ENCODE data around the gene ADORA2A.

The ADORA2A gene

DNA sequence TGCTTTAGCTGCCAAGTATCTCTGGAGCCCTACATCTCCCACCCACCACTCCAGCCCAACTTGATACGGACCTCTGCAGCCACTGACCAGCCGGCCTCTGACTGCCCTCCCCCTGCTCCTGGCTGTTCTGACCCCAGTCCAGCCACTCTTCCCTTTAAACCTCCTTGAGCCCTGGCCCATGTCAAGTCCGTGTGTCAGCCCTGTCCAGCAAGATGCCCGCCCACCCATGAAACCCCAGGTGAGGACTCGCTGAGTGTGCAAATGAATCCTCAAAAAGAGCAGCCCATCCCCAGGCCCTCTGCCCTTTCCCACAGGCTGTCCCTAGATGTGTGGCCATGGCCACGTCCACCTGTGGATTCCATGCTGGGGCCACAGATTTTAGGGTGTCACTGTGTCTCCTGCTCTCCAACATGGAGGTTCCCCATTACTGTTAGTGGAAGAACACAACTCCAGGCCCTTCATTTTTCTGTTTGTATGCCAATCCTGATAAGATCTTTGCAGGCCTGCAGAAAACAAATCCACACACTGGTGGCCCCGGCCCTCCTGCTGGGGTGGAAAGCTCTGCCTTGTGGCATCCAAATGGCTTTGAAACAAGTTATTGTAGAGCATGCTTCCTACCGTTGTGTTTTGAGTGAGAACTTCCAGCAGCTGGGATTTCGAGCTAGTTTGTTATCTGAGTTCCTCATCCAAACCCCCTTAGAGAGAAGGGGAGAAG is 22.7 kb upstream of the ADORA2A start:
- no peak for DNase-seq

GRCh38 chr22:24405631-24406321 is 21.6 kb upstream of the ADORA2A start:
- DNase-seq, result no peak

- DNase-seq, result no peak
These were observed 20.8 kb upstream of the ADORA2A start for GRCh38 chr22:24406322-24407277.

DNA sequence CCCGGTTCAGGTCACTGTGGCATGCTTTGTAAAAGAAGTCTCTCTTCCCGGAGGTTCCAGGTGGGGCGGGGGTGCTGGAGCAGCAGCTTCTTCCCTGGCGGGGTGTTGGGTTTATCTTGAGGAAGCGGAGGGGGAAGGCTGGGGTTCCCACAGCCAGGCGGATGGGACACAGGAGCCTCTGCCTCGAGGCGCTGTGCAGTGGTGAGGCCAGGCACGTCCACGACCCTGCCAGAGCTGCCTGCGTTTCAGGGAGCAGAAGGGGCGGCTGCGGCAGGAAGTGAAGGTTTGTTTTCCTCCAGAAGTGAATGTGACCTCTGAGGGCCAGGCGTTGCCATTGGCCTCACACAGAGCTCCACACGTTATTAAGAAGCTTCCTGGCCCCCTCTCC is 20.1 kb upstream of the ADORA2A start:
- no peak for DNase-seq

- no peak for DNase-seq
These were observed 19.5 kb upstream of the ADORA2A start for GRCh38 chr22:24407884-24408283.

DNA sequence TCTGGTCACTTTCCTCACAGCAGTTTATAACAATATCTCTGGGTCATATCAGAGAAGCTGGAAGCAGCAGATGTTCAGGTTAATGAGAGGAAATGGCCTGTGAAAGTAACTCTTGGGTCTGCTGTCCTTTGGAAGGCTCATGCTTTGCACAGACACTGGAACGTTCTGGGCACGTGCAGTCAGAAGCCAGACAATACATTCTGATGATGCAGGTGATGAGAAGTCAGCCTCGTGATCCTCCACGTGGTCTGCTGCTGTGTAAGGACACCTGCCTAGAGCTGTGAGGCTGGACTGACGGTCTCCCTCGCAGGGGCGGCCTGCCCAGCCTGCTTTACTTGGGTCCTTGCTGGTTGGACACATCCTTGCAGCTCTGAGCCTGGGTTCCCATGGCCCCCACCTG is 18.8 kb upstream of the ADORA2A start:
- DNase-seq, result no peak

DNA sequence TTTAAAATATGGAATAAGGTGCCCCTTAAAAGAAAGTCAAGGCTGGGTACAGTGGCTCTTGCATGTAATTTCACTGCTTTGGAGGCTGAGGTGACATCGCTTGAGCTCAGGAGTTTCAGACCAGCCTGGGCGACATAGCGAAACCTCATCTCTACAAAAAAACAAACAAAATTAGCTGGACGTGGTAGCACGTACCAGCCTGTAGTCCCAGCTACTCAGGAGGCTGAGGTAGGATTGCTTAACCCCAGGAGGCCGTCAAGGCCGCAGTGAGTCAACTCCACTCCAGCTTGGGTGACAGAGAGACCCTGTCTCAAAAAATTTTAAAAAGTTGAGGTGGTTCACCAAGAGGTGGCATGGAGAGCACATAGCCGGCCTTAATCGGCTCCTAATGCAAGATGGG is 17.7 kb upstream of the ADORA2A start:
- DNase-seq, result no peak

GRCh38 chr22:24410110-24410856 is 17.1 kb upstream of the ADORA2A start:
- no peak for DNase-seq

DNA sequence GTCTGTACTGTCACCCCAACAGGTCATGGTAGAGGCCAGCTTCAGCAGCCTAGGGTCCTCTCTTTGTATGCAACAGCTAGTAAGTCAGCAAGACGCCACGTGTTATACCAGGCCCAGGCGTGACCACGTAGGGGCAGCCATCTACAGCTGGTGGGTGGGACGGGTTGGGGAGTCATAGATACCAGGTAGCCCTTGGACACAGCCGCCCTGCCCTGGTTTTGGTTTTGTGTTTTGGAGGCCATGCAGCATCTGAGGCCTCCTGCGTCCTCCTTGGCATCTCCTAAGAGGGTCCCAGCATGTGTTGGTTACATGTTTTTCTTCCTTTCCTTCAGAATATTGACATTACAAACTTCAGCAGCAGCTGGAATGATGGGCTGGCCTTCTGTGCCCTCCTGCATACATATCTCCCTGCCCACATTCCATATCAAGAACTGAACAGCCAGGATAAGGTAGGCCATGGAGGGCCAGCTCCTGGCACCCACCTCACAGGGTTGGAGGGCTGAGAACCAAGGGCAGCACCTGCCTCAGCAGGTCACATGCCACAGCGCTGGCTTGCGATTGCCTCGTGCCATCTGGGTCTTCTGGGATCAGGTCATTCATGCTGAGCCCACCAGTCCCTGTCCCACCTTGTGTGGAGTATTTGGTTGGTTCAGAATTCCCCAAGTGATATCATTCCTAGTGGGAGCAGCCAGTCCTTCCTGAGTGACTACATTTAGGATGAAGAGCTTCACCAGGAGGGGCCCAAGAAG is 16.0 kb upstream of the ADORA2A start:
- DNase-seq, result no peak

DNA sequence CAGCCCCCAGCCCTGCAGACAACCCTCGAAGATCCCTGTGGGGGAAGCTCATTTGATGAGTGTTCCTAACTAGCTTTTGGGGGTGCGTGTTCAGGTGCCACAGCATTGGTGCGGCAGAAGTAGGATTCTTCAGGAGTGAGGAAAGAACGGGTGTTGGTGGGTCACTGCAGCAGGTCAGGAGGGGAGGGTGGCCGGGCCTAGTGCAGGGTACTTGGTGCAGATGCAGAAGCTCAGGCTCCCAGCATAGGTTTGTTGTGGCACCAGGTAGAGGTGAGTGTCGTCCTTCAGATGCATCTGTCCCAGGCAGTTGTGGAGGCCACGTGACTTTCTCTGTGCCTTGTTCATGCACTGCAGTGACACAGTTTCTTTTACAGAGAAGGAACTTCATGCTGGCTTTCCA is 15.1 kb upstream of the ADORA2A start:
- DNase-seq, result no peak

DNA sequence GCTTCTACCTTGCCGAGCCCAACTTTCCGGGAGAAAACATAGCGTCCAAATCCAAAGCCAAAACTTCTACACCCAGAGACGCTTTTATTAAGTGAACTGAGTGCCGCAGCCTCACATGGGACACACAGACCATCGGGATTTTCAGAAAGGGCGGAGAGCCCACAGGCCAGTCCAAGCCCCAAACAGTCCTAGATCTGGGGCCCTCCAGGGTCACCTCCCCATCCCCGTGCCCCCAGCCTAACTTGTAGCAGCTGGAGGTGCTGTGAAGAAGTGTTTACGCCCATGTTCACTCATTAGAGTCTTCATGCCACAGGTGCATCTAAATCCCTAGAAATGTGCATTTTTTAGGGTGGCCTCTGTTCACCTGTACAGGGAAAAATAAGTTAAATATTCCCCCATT is 14.1 kb upstream of the ADORA2A start:
- no peak for DNase-seq

- DNase-seq, result no peak
These were observed 13.5 kb upstream of the ADORA2A start for GRCh38 chr22:24413736-24414385.

DNA sequence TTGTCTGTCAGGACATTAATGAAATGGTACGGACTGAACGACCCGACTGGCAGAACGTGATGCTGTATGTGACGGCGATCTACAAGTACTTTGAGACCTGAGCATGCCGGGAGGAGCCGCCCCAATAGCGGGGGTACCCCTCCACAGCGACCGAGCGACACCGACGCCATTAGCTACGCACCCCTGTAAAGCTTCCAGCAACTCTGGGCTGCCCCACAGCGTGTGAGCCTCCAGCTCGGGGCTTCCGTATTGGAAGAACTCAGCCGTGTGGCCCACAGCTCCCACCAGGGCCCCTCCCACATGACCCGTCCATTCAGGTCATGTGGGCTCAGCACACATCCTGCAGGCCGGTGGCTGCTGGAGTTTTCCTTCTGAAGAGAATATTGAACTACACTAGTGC is 12.9 kb upstream of the ADORA2A start:
- no peak for DNase-seq

- DNase-seq, result no peak
These were observed 12.1 kb upstream of the ADORA2A start for GRCh38 chr22:24414984-24415945.

- DNase-seq, result no peak
These were observed 11.3 kb upstream of the ADORA2A start for GRCh38 chr22:24416095-24416494.

DNA sequence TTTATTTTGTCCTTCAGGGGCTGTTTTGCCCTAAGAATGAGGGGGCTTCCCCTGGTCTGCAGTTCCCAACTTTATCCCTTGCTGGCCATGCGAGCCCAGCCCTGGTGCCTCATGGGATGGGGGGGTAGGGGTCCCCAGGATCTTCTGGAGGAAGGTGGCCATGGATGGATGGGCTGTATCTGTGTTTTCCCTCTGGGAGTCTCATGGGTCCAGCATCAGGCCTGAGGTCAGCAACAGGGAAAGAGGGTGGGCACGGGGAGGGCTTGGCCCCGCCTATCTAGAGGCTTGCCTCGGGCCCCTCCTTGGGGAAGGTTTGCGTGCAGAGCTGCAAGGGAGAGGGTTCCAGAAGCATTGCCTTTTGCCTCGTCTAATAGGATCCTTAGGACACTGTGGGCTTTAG is 10.8 kb upstream of the ADORA2A start:
- no peak for DNase-seq

- no peak for DNase-seq
These were observed 10.2 kb upstream of the ADORA2A start for GRCh38 chr22:24417200-24417599.

GRCh38 chr22:24417901-24418641 is 9.3 kb upstream of the ADORA2A start:
- DNase-seq, result no peak

GRCh38 chr22:24418786-24419474 is 8.5 kb upstream of the ADORA2A start:
- no peak for DNase-seq
